GM13976 (cell line): ENCODE measurements around the gene IGF2BP2.

Experiments used
- DNase-seq: peaks from one replicate; pipeline ENCODE4 v3.0.0; 2012; ENCODE audit warnings: low spot score
- CTCF ChIP-seq: IDR thresholded peaks from 2 replicates; pipeline ENCODE4 v1.5.1; 2012; ENCODE audit warnings: borderline replicate concordance, mild to moderate bottlenecking; ENCODE audit not compliant: insufficient read depth; ENCODE audit errors: extremely low read depth, missing control alignments, control extremely low read depth
- in situ Hi-C: fragments of 300-500 bp; cut with MboI; formaldehyde crosslinking; loops from one replicate; pipeline ENCODE4 v1.12.0; 2022; ENCODE audit warnings: low sequenced_read_pairs, mixed read lengths, inconsistent platforms; ENCODE audit not compliant: unreplicated experiment

Gene IGF2BP2

GRCh38 chr3:185828755-185829154 lies 3.9 kb upstream of the IGF2BP2 start:
- in situ Hi-C loops, result no loop called here

GRCh38 chr3:185827595-185828344 lies 2.9 kb upstream of the IGF2BP2 start:
- in situ Hi-C loops, result no loop called here
- no peak for DNase-seq
- no peak for TF ChIP-seq CTCF

More at GRCh38 chr3:185828755-185829154, 3.9 kb upstream of the IGF2BP2 start:
- no peak for DNase-seq
- no peak for TF ChIP-seq CTCF

GRCh38 chr3:185825639-185826481 lies 1.0 kb upstream of the IGF2BP2 start:
- DNase-seq, result peak; percentile 70
- TF ChIP-seq CTCF, result no peak
- in situ Hi-C loops, result no loop called here

GRCh38 chr3:185824051-185825005 lies 514 bp downstream of the IGF2BP2 start:
- peak; percentile 51 for DNase-seq
- in situ Hi-C loops, result no loop called here
- no peak for TF ChIP-seq CTCF

- peak; percentile 57 for DNase-seq
- in situ Hi-C loops, result no loop called here
- TF ChIP-seq CTCF, result no peak
These were observed 1.5 kb downstream of the IGF2BP2 start for GRCh38 chr3:185823078-185824044.
